Immature natural killer cell (primary cell): ENCODE results near the gene ZNF132. TPM values are rescaled to one million over a fixed set of nuclear protein-coding genes. Genes with fewer than 3 reads are reported as not detected.
"Not testable (repeated sequence)": the region's sequence is repeated elsewhere in the genome, so short reads cannot be mapped to it uniquely, and the experiment has no call there.

Source experiments
- DNase-seq, 3 donors: peaks; one replicate each; pipeline ENCODE4 v3.0.0; 2022; ENCODE audit warnings: mixed read lengths in 1 of 3
- H3K27ac Mint-ChIP-seq, 6 donors: one replicate each; pipeline ENCODE4 v1.8.0; 2020; ENCODE audit warnings: mixed read lengths in 6 of 6, mild to moderate bottlenecking in 5 of 6, inconsistent platforms in 4 of 6, moderate library complexity in 3 of 6
- H3K27me3 Mint-ChIP-seq, 3 donors: one replicate each; pipeline ENCODE4 v1.8.0; 2020 to 2021; ENCODE audit warnings: low read depth in 3 of 3, mild to moderate bottlenecking in 3 of 3, mixed read lengths in 3 of 3, moderate library complexity in 3 of 3, inconsistent platforms in 1 of 3
- H3K36me3 Mint-ChIP-seq, 3 donors: one replicate each; pipeline ENCODE4 v1.8.0; 2020; ENCODE audit warnings: mixed read lengths in 3 of 3, inconsistent platforms in 2 of 3, mild to moderate bottlenecking in 2 of 3
- H3K4me1 Mint-ChIP-seq, 2 donors: one replicate each; pipeline ENCODE4 v1.8.0; 2020; ENCODE audit warnings: inconsistent platforms in 2 of 2, mild to moderate bottlenecking in 2 of 2, mixed read lengths in 2 of 2, moderate library complexity in 1 of 2
- H3K4me3 Mint-ChIP-seq, 5 donors: one replicate each; pipeline ENCODE4 v1.8.0; 2020; ENCODE audit warnings: mild to moderate bottlenecking in 5 of 5, mixed read lengths in 5 of 5, inconsistent platforms in 3 of 5, moderate library complexity in 3 of 5
- H3K9me3 Mint-ChIP-seq, 6 donors: one replicate each; pipeline ENCODE4 v1.8.0; 2020; ENCODE audit warnings: mild to moderate bottlenecking in 6 of 6, mixed read lengths in 6 of 6, inconsistent platforms in 4 of 6, moderate library complexity in 3 of 6
- polyA plus RNA-seq, 3 donors: library from polyadenylated mRNA; unstranded; fragments of 300-500 nt; fragmentation: Illumina TruSeq; gene quantifications; one replicate each; pipeline ENCODE4 v1.2.3, GENCODE V29; 2021

The ZNF132 gene
- polyA plus RNA-seq = 1 to 10 TPM in 1 of 3 donors, under 1 TPM in 1, not detected in 1; 0.60 to 1.2 TPM

GRCh38 chr19:58439576-58440554, at the start of gene ZNF132:
TSS of gene ZNF132 (minus strand) at chr19:58440153. CDS start at chr19:58439821, 332 bp downstream.
- H3K4me3 Mint-ChIP-seq = peak within 1 kb of the TSS; percentile 94 to 98 (median 95)
- H3K27ac Mint-ChIP-seq = peak within 1 kb of the TSS; percentile 88 to 99 (median 98)
- peaks cover 7 to 15% (median 7%) of the 10 kb centered on the region in 3 donors for H3K27me3 Mint-ChIP-seq
- peaks cover 34 to 37% of the 10 kb centered on the region in 2 donors for H3K4me1 Mint-ChIP-seq
- peak; percentile 96 to 97 (median 97) for DNase-seq
- peaks cover 33 to 46% (median 41%) of the 10 kb centered on the region in 3 donors for H3K36me3 Mint-ChIP-seq
- peaks cover 14 to 48% (median 43%) of the 10 kb centered on the region in 6 donors for H3K9me3 Mint-ChIP-seq

GRCh38 chr19:58484349-58484748, 44.4 kb upstream of the ZNF132 start:
- not testable (repeated sequence) for H3K4me1 Mint-ChIP-seq, H3K9me3 Mint-ChIP-seq, DNase-seq, H3K4me3 Mint-ChIP-seq, H3K36me3 Mint-ChIP-seq, H3K27ac Mint-ChIP-seq, H3K27me3 Mint-ChIP-seq

GRCh38 chr19:58483776-58484175, 43.8 kb upstream of the ZNF132 start:
- DNase-seq = no peak
- no peaks in the 10 kb centered on the region for H3K27me3 Mint-ChIP-seq
- no peak overlapping the region for H3K27ac Mint-ChIP-seq
- H3K4me1 Mint-ChIP-seq = no peaks in the 10 kb centered on the region
- H3K4me3 Mint-ChIP-seq = no peak overlapping the region
- H3K9me3 Mint-ChIP-seq = no peaks in the 10 kb centered on the region
- H3K36me3 Mint-ChIP-seq = peaks cover 0 to 3% (median 3%) of the 10 kb centered on the region in 3 donors

- Mint-ChIP-seq H3K4me1 (no peaks in the 10 kb centered on the region), H3K9me3 (no peaks in the 10 kb centered on the region), H3K36me3 (peaks cover 0 to 3% (median 3%) of the 10 kb centered on the region in 3 donors), H3K27ac (peak overlapping the region in 3 of 6 donors; percentile 16 to 67 (median 57)), H3K4me3 (no peak overlapping the region), H3K27me3 (no peaks in the 10 kb centered on the region)
- DNase-seq = no peak
Observed at GRCh38 chr19:58482372-58482771, 42.4 kb upstream of the ZNF132 start.

GRCh38 chr19:58480831-58481230, 40.9 kb upstream of the ZNF132 start:
- no peak overlapping the region for H3K4me3 Mint-ChIP-seq
- H3K27me3 Mint-ChIP-seq = peaks cover 2 to 11% (median 3%) of the 10 kb centered on the region in 3 donors
- H3K9me3 Mint-ChIP-seq = no peaks in the 10 kb centered on the region
- no peak for DNase-seq
- peaks cover 0 to 3% (median 3%) of the 10 kb centered on the region in 3 donors for H3K36me3 Mint-ChIP-seq
- no peak overlapping the region for H3K27ac Mint-ChIP-seq
- peaks cover 8 to 13% of the 10 kb centered on the region in 2 donors for H3K4me1 Mint-ChIP-seq

- DNase-seq = no peak
- Mint-ChIP-seq H3K27ac (no peak overlapping the region), H3K4me1 (peaks cover 11 to 17% of the 10 kb centered on the region in 2 donors), H3K27me3 (peaks cover 2 to 11% (median 6%) of the 10 kb centered on the region in 3 donors), H3K9me3 (no peaks in the 10 kb centered on the region), H3K36me3 (peaks cover 0 to 3% (median 3%) of the 10 kb centered on the region in 3 donors), H3K4me3 (no peak overlapping the region)
Observed at GRCh38 chr19:58480481-58480830, 40.5 kb upstream of the ZNF132 start.

GRCh38 chr19:58479736-58480480, 40.0 kb upstream of the ZNF132 start:
- peaks cover 0 to 3% (median 3%) of the 10 kb centered on the region in 3 donors for H3K36me3 Mint-ChIP-seq
- peaks cover 2 to 11% (median 6%) of the 10 kb centered on the region in 3 donors for H3K27me3 Mint-ChIP-seq
- no peak for DNase-seq
- H3K4me1 Mint-ChIP-seq = peaks cover 17 to 22% of the 10 kb centered on the region in 2 donors
- H3K27ac Mint-ChIP-seq = no peak overlapping the region
- no peak overlapping the region for H3K4me3 Mint-ChIP-seq
- H3K9me3 Mint-ChIP-seq = no peaks in the 10 kb centered on the region

- Mint-ChIP-seq H3K4me1 (peaks cover 21 to 28% of the 10 kb centered on the region in 2 donors), H3K27me3 (peaks cover 2 to 11% (median 6%) of the 10 kb centered on the region in 3 donors), H3K9me3 (no peaks in the 10 kb centered on the region), H3K36me3 (peaks cover 0 to 3% (median 3%) of the 10 kb centered on the region in 3 donors), H3K4me3 (no peak overlapping the region), H3K27ac (no peak overlapping the region)
- no peak for DNase-seq
Observed at GRCh38 chr19:58479303-58479702, 39.4 kb upstream of the ZNF132 start.

- H3K4me3 Mint-ChIP-seq = peak overlapping the region in 1 of 5 donors; percentile 27
- no peak for DNase-seq
- peaks cover 22 to 33% of the 10 kb centered on the region in 2 donors for H3K4me1 Mint-ChIP-seq
- peak overlapping the region in 2 of 6 donors; percentile 28 to 64 for H3K27ac Mint-ChIP-seq
- H3K9me3 Mint-ChIP-seq = no peaks in the 10 kb centered on the region
- peaks cover 0 to 3% (median 3%) of the 10 kb centered on the region in 3 donors for H3K36me3 Mint-ChIP-seq
- peaks cover 2 to 11% (median 6%) of the 10 kb centered on the region in 3 donors for H3K27me3 Mint-ChIP-seq
Observed at GRCh38 chr19:58477871-58478270, 37.9 kb upstream of the ZNF132 start.

GRCh38 chr19:58477130-58477529, 37.2 kb upstream of the ZNF132 start:
- peaks cover 0 to 3% (median 3%) of the 10 kb centered on the region in 3 donors for H3K36me3 Mint-ChIP-seq
- peaks cover 22 to 33% of the 10 kb centered on the region in 2 donors for H3K4me1 Mint-ChIP-seq
- H3K27me3 Mint-ChIP-seq = peaks cover 2 to 11% (median 9%) of the 10 kb centered on the region in 3 donors
- H3K4me3 Mint-ChIP-seq = peak overlapping the region; percentile 89 to 97 (median 94)
- DNase-seq = no peak
- peak overlapping the region; percentile 95 to 100 (median 98) for H3K27ac Mint-ChIP-seq
- no peaks in the 10 kb centered on the region for H3K9me3 Mint-ChIP-seq

GRCh38 chr19:58476498-58477015, 36.6 kb upstream of the ZNF132 start:
- DNase-seq = peak in 1 of 3 donors; percentile 17
- Mint-ChIP-seq H3K4me1 (peaks cover 22 to 33% of the 10 kb centered on the region in 2 donors), H3K9me3 (no peaks in the 10 kb centered on the region), H3K4me3 (peak overlapping the region; percentile 89 to 97 (median 94)), H3K27me3 (peaks cover 2 to 11% (median 9%) of the 10 kb centered on the region in 3 donors), H3K27ac (peak overlapping the region; percentile 95 to 100 (median 98)), H3K36me3 (peaks cover 0 to 3% (median 3%) of the 10 kb centered on the region in 3 donors)

GRCh38 chr19:58475714-58476497, 36.0 kb upstream of the ZNF132 start, which contains the start of gene ZNF446:
TSS of gene ZNF446 (plus strand) at chr19:58476352. CDS start at chr19:58477219, 867 bp downstream.
- peaks cover 2 to 11% (median 9%) of the 10 kb centered on the region in 3 donors for H3K27me3 Mint-ChIP-seq
- H3K4me3 Mint-ChIP-seq = peak within 1 kb of the TSS; percentile 89 to 97 (median 94)
- DNase-seq = peak; percentile 96 to 97 (median 96)
- peaks cover 0 to 3% (median 0%) of the 10 kb centered on the region in 3 donors for H3K36me3 Mint-ChIP-seq
- H3K4me1 Mint-ChIP-seq = peaks cover 22 to 33% of the 10 kb centered on the region in 2 donors
- peak within 1 kb of the TSS; percentile 95 to 100 (median 98) for H3K27ac Mint-ChIP-seq
- no peaks in the 10 kb centered on the region for H3K9me3 Mint-ChIP-seq
